ENCODE data around the gene IL1F10.

GRCh38 chr2:113113807-113114206, 46.0 kb downstream of the IL1F10 start:
- TF ChIP-seq CTCF (IDR thresholded peaks at IDR 0.05; ENCODE audit: insufficient read depth, low read length, poor library complexity, severe bottlenecking): no peak
- TF ChIP-seq EZH2phosphoT487 (conservative IDR thresholded peaks at IDR 0.05; ENCODE audit: low read length): no peak
